HG03469 (cell line): ENCODE measurements around the gene ZCCHC2.

Source experiments
- ATAC-seq: cut with Tn5 transposase; IDR thresholded peaks from one replicate; pipeline ENCODE4 v1.9.1; 2021; ENCODE audit warnings: mild to moderate bottlenecking, moderate library complexity, moderate number of reproducible peaks; ENCODE audit not compliant: unreplicated experiment

The ZCCHC2 gene

DNA sequence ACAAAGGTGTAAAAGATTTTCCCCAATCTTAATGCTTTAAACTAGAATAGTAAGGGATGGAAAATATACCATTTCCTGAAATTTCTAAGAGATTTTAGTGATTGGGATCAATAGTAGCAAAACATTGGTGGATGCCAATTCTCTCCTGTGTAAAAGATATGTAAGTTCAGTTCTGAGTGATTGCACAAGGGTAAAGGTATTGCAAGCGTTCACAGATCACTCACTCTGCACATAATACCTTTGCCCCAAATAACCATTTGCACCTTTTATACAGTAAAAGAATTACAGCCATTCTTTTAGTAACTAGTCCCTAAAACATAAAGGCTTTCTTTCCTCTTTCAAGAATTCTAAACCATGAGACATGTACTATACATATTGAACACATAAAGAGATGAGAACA is 13.0 kb upstream of the ZCCHC2 start:
- ATAC-seq: no peak

- no peak for ATAC-seq
Measured at GRCh38 chr18:62510789-62511188, 12.0 kb upstream of the ZCCHC2 start.

DNA sequence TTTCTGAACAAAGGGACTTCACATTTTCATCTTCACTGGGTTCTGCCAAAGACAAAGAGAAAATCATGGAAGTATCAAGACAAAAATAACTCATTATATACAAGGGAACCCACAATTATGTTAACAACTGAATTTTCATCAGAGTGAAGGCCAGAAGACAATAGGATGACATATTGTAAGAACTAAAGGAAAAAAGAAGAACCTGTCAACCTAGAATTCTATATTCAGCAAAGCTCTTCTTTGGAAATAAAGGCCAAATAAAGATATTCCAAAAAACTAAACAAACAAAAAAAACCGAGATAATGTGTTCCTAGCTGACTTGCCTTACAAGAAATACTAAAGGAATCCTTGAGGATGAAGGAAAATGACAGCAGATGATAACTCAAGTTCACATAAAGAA is 10.3 kb upstream of the ZCCHC2 start:
- no peak for ATAC-seq

DNA sequence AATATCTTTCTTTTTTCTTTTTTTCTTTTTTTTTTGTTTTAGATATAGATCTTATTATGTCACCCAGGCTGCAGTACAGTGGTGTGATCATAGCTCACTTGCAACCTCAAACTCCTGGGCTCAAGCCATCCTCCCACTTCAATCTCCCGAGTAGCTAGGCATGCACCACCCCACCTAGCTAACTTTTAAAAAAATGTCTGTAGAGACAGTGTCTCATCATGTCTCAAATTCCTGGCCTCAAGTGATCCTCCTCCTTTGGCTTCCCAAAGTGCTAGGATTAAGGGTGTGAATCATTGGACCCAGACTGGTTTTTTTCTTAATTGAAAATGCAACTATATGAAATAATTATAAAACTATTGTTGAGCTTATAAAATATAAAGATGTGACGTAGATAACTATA is 9.8 kb upstream of the ZCCHC2 start:
- ATAC-seq: no peak

GRCh38 chr18:62514570-62514969 is 8.3 kb upstream of the ZCCHC2 start:
- ATAC-seq: no peak

DNA sequence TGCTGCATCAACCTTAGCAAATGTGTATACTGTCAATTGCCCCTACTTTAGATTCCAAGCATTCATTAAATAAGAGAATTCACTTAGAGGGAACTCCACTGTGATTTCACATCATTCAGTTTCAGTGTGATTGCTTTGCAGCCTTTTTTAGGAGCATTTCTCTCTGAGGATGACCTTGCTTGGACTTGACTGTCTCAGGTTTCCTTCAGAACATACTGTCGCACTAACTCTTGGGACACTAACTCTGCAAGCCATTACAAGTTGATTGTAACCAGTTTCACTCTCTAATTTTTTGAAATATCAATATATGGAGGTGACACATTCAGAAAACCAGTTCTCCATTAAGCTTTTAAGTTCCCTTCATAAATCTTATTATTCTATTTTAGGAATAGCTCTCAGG is 6.6 kb upstream of the ZCCHC2 start:
- ATAC-seq: no peak

DNA sequence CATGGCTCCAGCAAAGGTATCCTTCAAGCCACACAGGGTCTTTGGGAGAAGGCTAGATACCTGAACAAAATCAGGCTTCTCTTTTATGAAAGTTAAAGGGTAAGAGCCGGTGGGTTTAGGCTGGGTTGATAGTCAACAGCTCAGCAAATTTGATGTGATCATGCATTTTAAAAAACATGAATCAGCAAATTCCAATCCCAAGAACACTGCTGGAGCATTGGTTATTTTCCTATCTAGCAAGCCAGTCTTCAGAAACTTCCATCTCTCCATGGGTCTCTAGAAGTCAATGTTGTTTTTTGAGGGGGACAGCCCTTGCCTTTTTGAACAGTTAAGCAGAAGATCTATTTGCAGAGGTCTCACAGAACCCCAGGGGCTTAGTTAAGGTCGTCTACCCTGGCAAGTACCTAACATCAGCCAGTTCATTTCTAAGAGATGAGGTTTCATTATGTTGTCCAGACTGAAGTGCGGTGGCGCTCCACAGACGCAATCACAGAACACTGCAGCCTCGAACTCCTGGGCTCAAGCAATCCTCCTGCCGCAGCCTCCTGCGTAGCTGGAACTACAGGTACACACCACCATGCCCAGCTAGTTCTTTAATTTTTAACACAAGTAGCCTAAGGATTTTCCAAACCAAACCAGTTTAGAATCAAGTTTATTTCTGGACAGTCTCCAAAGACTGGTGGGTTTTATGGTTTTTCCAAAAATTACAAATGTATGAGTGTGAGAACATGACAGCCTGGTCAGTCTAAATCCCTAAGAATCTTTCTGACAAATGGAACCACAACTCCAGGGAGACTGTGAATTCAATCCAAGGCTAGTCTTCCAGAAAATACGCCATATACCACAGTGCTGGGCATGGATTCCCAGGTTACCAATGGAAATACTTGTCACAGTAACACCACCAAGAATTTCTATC is 4.1 kb upstream of the ZCCHC2 start:
- ATAC-seq: no peak

- no peak for ATAC-seq
Measured at GRCh38 chr18:62519684-62520083, 3.1 kb upstream of the ZCCHC2 start.

DNA sequence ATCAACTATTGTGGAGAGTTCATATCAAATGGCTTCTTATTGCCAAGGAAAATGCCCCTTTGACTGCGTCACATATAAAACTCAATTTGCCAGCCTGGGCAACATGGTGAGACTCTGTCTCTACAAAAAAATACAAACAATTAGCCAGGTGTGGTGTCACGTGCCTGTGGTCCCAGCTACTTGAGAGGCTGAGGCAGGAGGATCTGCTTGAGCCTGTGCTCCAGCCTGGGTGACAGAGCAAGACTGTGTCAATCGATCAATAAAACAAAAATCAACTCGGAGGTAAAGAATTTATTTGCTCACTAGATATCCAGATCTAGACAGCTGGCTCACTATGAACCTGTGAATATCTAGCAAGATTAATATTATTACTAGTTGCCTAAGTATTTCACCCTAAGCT is 1.7 kb upstream of the ZCCHC2 start:
- no peak for ATAC-seq

DNA sequence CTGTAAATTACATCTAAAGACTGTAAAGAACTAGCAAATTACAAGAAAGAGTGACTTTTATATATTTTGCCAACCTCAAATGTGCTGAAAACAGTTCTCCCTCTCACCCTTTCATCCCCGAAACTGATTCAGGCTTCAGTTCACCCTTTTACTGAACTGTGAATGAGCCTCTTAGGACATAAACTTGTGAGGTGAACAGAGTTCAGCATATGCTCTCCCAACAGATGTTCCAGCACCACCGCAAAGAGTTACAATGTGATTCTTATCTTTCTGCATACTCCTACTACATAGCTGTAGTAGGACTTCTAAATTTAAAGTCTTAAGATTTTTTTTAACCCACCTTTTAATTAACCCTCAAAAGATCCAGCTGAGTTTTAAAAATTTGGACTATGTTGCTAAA is 1.2 kb upstream of the ZCCHC2 start:
- no peak for ATAC-seq

GRCh38 chr18:62522178-62522503 is 684 bp upstream of the ZCCHC2 start:
- ATAC-seq: peak; percentile 0

DNA sequence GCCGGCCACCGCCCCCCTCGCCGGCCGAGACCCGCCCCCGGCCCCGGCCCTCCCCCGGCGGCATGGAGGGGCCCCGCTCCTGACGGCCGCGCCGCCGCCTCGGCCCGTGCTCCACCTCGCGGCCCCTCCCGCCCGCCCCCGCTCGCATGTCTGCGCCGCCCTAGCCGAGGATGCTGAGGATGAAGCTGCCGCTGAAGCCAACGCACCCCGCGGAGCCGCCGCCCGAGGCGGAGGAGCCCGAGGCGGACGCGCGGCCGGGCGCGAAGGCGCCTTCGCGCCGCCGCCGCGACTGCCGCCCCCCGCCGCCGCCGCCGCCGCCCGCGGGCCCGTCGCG is 397 bp downstream of the ZCCHC2 start:
- ATAC-seq: no peak

DNA sequence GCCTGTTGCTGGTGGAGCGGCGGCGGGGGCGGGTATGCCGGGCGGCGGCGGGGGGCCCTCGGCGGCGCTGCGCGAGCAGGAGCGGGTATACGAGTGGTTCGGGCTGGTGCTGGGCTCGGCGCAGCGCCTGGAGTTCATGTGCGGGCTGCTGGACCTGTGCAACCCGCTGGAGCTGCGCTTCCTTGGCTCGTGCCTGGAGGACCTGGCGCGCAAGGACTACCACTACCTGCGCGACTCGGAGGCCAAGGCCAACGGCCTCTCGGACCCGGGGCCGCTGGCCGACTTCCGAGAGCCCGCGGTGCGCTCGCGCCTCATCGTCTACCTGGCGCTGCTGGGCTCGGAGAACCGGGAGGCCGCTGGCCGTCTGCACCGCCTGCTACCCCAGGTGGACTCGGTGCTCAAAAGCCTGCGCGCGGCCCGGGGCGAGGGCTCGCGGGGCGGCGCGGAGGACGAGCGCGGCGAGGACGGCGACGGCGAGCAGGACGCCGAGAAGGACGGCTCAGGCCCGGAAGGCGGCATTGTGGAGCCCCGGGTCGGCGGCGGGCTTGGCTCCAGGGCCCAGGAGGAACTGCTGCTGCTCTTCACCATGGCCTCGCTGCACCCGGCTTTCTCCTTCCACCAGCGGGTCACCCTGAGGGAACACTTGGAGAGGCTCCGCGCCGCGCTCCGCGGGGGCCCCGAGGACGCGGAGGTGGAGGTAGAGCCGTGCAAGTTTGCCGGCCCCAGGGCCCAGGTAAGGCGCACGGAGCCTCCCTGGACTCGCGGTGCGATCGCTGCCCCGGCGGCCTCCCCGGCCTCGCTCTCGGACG is 1.0 kb downstream of the ZCCHC2 start:
- ATAC-seq: no peak

DNA sequence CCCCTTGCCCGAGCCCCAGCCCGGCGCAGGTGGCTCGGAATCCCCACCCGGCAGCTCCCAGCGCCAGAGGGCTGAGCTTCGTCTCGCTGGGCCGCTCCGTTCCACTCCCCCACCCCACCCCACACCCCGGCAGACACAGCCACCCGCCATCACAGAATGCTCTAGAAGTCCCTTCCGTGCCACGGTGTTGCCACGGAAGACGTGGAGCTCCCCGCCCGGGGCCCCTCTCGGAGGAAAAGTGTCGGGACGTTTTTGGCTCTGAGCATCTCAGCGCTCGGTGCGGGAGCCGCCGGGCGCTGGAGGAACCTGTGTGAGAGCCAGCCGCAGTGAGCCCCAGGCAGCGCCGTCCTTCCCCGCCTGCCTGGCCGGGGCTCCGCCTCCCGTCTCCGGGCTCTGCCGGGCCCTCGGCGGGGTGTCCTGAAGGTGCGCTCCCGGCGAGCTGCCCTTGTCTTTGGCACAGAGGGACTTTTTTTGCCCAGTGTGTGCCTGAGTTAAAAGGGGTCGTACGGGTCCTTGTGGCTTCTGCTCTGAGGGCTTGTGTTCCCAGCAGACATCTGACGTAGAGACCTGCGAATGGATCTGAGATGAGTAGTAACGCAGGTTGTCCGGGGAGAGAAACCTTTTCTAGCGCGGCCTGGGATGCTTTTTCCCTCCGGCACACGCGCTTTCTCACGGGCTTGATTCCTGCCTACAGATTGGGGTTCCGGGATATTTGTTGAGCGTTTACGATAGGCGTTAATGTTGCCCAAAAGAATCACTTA is 1.8 kb downstream of the ZCCHC2 start:
- no peak for ATAC-seq

GRCh38 chr18:62525608-62526007 is 2.8 kb downstream of the ZCCHC2 start:
- ATAC-seq: no peak

DNA sequence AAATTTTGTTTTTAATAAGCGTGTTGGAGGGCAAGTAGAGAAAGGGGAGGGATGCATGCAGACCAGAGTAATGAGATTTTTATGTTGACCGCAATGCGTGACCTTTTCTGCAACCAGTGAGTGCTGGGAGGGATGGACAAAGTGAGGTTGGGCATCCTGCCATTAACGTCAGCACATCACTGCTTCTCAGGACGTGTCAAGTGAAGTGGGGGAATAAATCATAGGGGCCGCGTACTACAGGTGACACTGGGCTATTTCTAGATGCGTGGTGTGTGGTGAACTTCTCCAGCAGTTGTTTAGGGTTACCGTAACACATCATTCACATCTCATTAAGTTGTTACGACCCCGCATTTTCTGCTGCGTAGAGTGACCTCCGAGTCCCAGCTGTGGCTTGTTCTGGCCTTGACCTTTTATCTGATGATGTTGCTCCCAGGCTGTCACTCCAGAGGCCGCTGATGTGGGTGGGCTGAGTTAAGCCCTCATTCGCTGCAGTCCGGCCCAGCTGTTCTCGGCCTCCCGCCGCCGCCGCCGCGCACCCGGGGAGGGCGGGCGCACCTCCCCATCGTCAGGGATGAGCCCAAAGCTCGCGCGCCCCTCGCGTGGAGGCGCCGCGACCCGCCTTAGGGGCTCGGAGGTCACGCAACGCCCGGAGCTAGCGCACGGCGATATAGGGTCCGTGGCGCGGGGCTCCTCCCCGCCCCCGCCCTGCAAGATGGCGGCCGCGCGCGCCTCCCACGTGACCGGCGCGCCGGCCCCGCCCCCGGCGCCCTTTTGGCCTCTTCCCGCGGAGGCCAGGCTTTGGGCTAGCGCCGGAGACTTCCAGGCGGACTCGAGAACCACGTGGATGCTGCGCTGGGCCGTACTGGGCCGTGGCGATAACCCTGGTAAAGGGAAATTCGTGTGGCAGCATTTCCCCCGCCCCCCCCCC is 3.5 kb downstream of the ZCCHC2 start:
- no peak for ATAC-seq

DNA sequence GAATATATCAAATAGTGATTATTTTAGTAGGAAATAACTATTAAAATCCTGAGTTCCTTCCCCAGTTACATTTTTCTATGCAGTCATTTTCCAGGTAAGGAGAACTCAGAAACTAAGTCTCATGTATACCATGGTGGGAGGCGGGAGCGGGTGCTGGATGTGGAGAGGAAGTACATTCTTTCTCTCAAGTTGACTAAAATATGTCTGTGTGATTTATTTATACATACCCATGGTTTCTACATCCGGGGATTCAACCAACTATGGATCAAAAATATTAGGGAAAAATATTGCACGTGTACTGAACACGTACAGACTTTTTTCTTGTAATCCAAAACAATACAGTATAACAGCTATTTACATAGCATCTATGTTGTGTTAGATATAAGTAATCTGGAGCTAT is 6.8 kb downstream of the ZCCHC2 start:
- no peak for ATAC-seq

DNA sequence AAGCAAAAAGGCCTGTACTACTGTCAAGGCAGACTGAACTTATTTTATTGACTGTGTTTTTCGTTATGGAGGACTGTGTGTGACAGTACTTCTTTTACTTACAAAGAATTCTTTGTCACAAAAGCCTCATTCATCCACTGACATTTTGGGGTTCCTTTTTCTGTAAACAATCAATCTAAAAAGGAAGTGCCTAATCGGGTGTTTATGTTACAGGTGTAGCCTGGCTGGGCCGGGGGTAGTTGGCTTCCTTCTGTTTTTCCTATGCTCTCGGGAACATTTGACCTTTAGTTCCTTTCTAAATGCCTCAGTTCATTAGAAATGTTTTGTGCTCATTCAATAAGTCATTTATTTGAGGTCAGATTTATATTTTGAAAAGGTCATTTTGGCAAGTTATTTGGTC is 8.3 kb downstream of the ZCCHC2 start:
- no peak for ATAC-seq

DNA sequence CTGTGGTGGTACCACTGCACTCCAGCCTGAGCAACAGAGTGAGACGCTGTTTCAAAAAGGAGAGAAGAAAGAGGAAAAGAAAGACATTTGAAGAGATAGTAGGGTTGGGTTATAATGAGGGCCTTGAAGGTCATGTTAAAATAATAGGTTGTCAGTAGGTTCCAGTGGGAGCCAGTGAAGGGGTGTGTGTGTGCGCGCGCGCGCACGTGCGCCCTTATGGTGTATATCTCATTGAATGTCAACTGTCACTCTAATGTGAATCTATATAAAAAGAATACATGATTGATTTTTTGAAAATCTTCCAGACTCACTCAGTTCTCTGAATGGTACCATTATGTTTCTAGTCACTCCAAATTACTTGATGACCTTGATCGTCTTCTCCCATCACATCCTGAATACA is 9.1 kb downstream of the ZCCHC2 start:
- ATAC-seq: no peak

GRCh38 chr18:62536005-62536404 is 13.2 kb downstream of the ZCCHC2 start:
- no peak for ATAC-seq
